ENCODE data around the gene ITSN2.

ITSN2 gene

GRCh38 chr2:24237313-24237712, 123.0 kb downstream of the ITSN2 start:
- TF ChIP-seq, protein P1, sequence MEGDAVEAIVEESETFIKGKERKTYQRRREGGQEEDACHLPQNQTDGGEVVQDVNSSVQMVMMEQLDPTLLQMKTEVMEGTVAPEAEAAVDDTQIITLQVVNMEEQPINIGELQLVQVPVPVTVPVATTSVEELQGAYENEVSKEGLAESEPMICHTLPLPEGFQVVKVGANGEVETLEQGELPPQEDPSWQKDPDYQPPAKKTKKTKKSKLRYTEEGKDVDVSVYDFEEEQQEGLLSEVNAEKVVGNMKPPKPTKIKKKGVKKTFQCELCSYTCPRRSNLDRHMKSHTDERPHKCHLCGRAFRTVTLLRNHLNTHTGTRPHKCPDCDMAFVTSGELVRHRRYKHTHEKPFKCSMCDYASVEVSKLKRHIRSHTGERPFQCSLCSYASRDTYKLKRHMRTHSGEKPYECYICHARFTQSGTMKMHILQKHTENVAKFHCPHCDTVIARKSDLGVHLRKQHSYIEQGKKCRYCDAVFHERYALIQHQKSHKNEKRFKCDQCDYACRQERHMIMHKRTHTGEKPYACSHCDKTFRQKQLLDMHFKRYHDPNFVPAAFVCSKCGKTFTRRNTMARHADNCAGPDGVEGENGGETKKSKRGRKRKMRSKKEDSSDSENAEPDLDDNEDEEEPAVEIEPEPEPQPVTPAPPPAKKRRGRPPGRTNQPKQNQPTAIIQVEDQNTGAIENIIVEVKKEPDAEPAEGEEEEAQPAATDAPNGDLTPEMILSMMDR (IDR thresholded peaks at IDR 0.05; ENCODE audit: low read depth, low read length), result no peak
- H3K4me3 ChIP-seq (ENCODE audit: low read depth, low read length), result no peak overlapping the region

DNA sequence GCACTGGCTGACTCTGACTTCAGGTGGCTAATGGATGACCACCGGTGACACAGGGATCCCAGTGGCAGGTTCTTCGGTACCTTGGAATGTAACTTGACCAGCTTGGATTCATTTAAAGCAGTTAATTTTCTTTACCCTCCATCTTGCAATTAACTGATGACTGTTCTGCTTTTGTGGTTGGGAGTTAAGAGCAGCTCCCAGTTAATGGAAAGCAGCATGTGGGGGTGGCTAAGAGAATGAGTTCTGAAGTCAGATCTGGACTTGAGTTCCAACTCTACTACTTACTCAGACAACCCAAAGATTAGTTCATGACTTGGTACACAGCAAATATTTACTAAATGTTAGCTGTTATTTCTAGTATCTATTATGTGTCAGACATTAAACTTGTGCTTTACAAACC, 127.0 kb downstream of the ITSN2 start:
- no peak overlapping the region for H3K4me3 ChIP-seq (ENCODE audit: low read depth, low read length)
- TF ChIP-seq, protein P1 (IDR thresholded peaks at IDR 0.05; ENCODE audit: low read depth, low read length), result no peak

DNA sequence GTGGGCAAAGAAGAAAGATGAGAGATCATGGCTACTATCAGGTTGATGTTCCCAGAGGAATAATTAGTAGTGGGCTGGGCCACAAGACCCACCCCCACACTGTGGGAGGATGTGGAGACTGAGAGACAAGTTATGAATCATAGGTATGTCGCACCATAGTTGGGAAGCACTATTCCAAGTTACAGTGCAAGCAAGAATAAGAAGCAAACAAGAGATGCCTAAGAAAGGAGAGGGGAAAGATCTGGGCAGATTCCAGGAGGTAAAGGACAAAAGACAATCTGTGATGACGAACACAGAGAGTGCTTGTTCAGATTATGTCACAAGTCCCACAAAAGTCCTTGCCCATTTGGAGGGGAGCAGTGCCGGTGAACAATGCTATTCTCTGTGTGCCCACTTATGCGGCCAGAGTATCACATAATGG, 128.9 kb downstream of the ITSN2 start:
- no peak overlapping the region for H3K4me3 ChIP-seq (ENCODE audit: low read depth, low read length)
- TF ChIP-seq, protein P1 (IDR thresholded peaks at IDR 0.05; ENCODE audit: low read depth, low read length), result no peak

DNA sequence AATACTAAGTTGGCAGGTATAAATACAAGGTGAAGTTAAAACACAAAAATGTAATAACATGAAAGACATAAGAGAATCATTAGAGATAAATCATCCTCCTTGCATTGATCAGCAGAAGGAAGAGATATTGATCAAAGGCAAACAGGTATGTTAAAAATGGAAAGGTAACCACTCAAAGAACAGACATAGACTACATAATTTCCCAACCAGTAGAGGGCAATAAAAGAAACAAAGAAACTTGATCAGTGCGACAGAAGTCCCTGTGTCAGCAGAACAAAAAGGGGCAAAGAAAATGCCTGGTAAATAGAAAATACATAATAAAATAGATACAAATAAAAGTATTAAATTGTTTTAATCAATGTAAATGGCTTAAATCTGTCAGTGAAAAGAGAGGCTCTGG, 131.9 kb downstream of the ITSN2 start:
- TF ChIP-seq, protein P1 (IDR thresholded peaks at IDR 0.05; ENCODE audit: low read depth, low read length), result no peak
- no peak overlapping the region for H3K4me3 ChIP-seq (ENCODE audit: low read depth, low read length)

DNA sequence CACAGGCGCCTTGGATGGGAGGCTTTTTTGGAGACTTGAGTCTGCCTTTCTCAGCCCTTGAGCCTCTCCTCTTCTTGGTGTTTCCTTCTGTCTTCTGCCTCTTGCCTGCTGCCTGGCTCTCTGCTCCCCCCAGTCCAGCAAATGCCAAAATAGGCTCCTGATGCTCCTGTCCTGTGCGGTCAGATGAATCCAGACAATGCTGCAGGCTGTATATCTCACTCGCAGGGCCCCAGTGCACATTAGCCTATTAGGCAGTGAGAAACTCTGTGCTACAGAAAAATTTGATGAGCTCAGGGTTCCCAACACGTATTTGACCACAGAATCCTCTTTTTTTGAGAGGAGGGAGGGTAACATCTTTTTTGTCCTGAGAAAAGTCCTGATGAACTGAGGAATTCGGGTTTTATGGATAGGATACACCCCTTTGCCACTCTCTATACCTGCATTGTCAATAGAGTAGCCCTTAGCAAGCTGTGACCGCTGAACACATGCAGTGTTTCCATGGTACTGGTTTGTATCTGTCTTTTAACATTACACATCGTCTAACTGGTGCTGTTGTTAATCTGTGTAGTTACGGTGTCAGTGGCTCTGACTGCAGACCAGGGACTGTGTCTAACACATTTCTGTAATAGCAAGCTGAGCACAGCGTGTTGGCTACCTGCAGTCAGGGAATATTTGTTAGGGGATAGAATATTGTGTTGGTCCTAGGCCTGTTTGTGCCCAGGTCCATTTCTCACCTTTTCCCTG, 134.7 kb downstream of the ITSN2 start:
- no peak overlapping the region for H3K4me3 ChIP-seq (ENCODE audit: low read depth, low read length)
- TF ChIP-seq, protein P1 (IDR thresholded peaks at IDR 0.05; ENCODE audit: low read depth, low read length), result no peak

- H3K4me3 ChIP-seq (ENCODE audit: low read depth, low read length), result no peak overlapping the region
- TF ChIP-seq, protein P1 (IDR thresholded peaks at IDR 0.05; ENCODE audit: low read depth, low read length), result no peak
Observed at GRCh38 chr2:24222946-24223345, 137.4 kb downstream of the ITSN2 start.

- TF ChIP-seq, protein P1 (IDR thresholded peaks at IDR 0.05; ENCODE audit: low read depth, low read length), result no peak
- no peak overlapping the region for H3K4me3 ChIP-seq (ENCODE audit: low read depth, low read length)
Observed at GRCh38 chr2:24221343-24222050, 138.8 kb downstream of the ITSN2 start.
